ENCODE results near the gene ZCCHC2.

DNA sequence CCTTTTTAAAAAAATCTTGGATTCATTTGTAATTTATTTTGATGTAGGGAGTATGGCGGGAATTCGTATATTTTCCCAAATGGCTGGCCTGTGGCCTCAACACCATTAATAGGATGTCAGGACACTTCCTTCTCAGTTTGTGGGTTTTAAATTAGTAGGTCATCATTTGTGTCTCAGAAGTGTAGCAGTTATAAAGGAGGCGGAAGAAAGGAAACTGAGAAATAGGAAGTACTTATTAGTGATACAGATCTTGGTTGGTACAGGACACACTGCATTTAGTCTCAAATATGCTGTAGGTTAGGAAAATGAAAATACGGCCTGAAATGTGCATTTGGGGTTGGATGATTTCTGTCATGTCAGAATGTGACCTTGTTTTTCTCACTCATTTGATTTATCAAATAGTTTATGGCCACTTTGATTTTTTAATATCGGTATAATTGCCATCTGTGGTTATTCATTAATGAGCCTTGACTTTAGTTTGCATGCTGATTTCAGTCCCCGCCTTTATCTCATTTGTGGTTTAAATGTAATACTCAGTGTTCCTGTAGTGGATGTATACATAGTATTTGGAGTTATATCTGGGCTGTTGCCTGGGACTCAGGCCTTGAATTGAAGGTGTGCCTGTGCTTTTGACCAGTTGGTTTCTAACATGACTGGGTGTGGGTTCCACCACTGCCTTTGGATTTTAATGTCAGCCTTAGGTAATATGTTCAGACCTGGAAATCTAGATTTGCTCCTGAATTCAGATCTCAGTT is 31.4 kb downstream of the ZCCHC2 start:
- TF ChIP-seq, protein P1, sequence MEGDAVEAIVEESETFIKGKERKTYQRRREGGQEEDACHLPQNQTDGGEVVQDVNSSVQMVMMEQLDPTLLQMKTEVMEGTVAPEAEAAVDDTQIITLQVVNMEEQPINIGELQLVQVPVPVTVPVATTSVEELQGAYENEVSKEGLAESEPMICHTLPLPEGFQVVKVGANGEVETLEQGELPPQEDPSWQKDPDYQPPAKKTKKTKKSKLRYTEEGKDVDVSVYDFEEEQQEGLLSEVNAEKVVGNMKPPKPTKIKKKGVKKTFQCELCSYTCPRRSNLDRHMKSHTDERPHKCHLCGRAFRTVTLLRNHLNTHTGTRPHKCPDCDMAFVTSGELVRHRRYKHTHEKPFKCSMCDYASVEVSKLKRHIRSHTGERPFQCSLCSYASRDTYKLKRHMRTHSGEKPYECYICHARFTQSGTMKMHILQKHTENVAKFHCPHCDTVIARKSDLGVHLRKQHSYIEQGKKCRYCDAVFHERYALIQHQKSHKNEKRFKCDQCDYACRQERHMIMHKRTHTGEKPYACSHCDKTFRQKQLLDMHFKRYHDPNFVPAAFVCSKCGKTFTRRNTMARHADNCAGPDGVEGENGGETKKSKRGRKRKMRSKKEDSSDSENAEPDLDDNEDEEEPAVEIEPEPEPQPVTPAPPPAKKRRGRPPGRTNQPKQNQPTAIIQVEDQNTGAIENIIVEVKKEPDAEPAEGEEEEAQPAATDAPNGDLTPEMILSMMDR (IDR thresholded peaks at IDR 0.05) = no peak
- TF ChIP-seq EZH2 (IDR thresholded peaks at IDR 0.05) = no peak
